Measurements from ENCODE around the gene HOXD4. TPM values are rescaled to one million over a fixed set of nuclear protein-coding genes. Genes with fewer than 3 reads are reported as not detected.
A peak's percentile ranks its signal among the peaks of the same experiment; 100 is the strongest.

Gene HOXD4
- total RNA-seq, 1 experiment from 2014 or later = not detected

DNA sequence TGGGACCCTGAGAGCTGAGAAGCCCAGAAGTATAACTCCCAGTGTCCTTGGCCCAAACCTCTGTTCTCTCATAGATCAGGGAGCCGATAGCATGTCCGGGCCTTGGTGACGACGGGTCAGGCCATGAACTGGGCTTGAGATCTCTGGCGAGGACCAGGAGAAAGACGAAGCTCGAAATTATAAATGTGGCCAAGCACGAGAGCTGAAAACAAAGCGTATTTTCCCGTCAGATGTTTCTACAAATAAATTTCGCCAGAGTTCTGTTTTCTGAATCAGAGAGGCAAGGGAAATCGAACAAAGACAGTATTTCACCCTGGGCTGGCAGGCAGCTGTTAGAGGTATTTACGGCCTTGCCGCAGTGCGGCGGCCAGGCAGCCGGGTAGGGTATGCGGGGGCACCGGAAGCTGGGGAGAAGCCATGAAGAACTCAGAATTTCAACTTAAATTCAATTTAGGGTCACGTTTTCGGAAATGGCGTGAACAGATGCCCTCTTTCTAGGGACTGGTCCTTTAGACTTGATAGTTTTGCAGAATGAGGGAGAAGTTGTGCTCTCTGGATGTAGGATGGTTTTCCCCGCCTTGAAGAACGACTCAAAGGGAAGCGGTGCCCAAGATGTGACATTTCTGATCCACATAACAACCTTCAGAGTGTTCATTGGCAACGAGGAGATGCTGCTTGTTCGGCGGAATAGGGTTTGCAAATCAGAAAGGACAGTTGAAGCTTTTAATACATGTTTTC is 12.3 kb upstream of the HOXD4 start:
- H3K27me3 Mint-ChIP-seq (ENCODE audit: insufficient read depth, unreplicated experiment) = no peaks in the 10 kb centered on the region
- no TSS peak for BruUV-seq (replicated peaks)

DNA sequence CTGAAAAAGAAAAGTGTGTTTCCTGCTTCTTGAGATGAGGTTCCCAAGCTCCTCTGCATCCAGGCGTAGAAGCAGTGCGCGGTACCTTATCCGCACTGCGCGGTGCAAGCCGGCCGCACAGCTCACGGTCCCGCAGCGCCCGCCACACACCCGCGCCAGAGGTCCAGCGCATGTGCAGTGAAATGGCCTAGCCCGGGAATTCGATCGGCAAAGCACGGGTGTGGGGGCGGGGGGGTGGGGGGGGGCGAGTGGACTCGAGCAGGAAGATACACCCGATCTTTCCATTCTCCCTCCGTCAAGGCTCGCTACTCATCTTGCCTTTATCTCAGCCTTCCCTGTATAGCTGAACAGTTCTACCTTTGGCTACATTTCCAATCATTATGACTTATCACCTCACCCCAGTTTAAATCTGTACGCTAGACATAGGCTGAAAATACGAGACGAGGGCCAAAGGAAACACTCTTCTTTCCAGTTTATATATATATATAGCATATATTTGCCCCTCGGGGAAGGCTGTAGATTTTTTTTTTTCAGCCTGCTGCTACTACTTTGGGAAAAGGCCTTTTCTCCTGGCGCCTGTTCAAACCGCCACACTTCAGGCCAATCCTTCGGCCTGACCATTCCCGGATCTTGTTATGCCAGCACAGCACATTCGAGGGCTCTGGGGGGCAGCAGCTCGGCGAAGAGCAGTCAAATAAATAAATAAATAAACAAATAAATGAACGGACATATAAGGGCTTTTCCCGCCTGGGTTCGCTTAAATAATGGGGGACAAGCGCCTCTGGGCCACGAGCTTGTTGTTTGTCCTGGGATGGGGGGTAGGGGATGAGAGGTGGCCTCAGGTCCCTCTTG is 11.5 kb upstream of the HOXD4 start:
- no peaks in the 10 kb centered on the region for H3K9me3 Mint-ChIP-seq (ENCODE audit: unreplicated experiment)
- no peak for DNase-seq (ENCODE audit: unreplicated experiment)
- intact Hi-C loops (cut with micrococcal nuclease) = loop anchor here (1.0 to 10.0 kb wide), 4 partner anchors 175 to 498 kb away; no protein-coding TSS in a partner anchor
- POLR2A ChIA-PET = interaction anchor here (0.5 to 2.9 kb wide), 5 partner anchors 315 to 536 kb away, joined by 3 to 20 read pairs (median 6); no protein-coding TSS in a partner anchor
- H3K27me3 Mint-ChIP-seq (ENCODE audit: insufficient read depth, unreplicated experiment) = no peaks in the 10 kb centered on the region
- no peaks in the 10 kb centered on the region for H3K4me1 Mint-ChIP-seq (ENCODE audit: insufficient read depth, unreplicated experiment)
- H3K36me3 Mint-ChIP-seq (ENCODE audit: insufficient read depth, unreplicated experiment) = no peaks in the 10 kb centered on the region
- H3K27ac Mint-ChIP-seq (ENCODE audit: low read depth, unreplicated experiment) = no peak overlapping the region
- CTCF ChIA-PET = interaction anchor here (0.6 to 10.1 kb wide), 64 partner anchors 9 to 1601 kb away, joined by 3 to 190 read pairs (median 4); no protein-coding TSS in a partner anchor
- TF ChIP-seq, protein P1, sequence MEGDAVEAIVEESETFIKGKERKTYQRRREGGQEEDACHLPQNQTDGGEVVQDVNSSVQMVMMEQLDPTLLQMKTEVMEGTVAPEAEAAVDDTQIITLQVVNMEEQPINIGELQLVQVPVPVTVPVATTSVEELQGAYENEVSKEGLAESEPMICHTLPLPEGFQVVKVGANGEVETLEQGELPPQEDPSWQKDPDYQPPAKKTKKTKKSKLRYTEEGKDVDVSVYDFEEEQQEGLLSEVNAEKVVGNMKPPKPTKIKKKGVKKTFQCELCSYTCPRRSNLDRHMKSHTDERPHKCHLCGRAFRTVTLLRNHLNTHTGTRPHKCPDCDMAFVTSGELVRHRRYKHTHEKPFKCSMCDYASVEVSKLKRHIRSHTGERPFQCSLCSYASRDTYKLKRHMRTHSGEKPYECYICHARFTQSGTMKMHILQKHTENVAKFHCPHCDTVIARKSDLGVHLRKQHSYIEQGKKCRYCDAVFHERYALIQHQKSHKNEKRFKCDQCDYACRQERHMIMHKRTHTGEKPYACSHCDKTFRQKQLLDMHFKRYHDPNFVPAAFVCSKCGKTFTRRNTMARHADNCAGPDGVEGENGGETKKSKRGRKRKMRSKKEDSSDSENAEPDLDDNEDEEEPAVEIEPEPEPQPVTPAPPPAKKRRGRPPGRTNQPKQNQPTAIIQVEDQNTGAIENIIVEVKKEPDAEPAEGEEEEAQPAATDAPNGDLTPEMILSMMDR (IDR thresholded peaks at IDR 0.05; ENCODE audit: unreplicated experiment) = no peak
- H3K4me3 Mint-ChIP-seq (ENCODE audit: unreplicated experiment) = peak overlapping the region; percentile 57
- BruUV-seq (replicated peaks) = no TSS peak

More for the DNA sequence above, 12.3 kb upstream of the HOXD4 start:
- intact Hi-C loops (cut with micrococcal nuclease) = no loop called here
- no peak overlapping the region for H3K27ac Mint-ChIP-seq (ENCODE audit: low read depth, unreplicated experiment)
- no peaks in the 10 kb centered on the region for H3K4me1 Mint-ChIP-seq (ENCODE audit: insufficient read depth, unreplicated experiment)
- no peak for DNase-seq (ENCODE audit: unreplicated experiment)
- ChIA-PET CTCF (interaction anchor here (0.7 to 10.1 kb wide), 18 partner anchors 12 to 1442 kb away, joined by 3 to 190 read pairs (median 6); no protein-coding TSS in a partner anchor), POLR2A (interaction anchor here (0.5 to 2.9 kb wide), 3 partner anchors 415 to 1278 kb away, joined by 3 to 20 read pairs (median 3); no protein-coding TSS in a partner anchor)
- no peaks in the 10 kb centered on the region for H3K36me3 Mint-ChIP-seq (ENCODE audit: insufficient read depth, unreplicated experiment)
- H3K9me3 Mint-ChIP-seq (ENCODE audit: unreplicated experiment) = no peaks in the 10 kb centered on the region
- TF ChIP-seq, protein P1 (IDR thresholded peaks at IDR 0.05; ENCODE audit: unreplicated experiment) = no peak
- H3K4me3 Mint-ChIP-seq (ENCODE audit: unreplicated experiment) = no peak overlapping the region

DNA sequence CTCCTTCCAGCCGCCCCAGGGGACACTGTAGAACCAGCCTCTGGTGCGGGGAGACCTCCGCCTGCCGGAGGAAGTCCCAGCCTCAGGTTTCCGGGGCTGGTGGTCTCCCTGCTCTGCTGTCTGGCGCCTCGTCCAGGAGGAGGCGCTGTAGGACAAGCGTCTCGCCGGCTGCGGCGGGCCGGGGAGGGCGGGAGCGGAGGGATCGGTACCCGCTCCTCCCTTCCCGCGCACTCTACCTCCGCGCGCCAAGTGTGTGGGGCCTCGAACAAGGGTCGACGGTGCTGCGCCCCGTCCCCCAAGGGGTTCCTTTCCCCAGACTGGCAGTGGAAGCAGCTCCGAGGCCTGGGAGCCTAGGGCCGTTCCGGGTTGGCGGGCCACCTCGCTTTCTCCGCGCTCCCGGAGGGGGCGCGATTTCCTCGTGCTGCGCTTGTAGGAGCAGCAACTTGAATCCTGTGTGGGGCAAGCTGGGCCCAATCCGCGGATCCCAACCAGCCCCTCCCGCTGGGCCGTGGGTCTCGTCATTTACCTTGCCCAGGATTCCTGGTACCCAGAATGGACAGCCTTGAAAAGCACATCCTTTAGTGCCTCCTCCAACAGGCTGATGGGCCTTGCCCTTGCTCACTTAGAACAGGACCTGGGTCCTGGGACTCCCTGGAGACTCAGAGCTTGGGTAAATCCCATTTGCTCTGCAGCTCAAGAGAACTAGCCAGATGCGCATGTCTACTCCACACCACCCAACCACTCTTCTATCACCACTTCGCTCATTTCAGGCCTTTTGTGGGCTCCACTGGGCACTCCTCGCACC is 10.6 kb upstream of the HOXD4 start:
- no TSS peak for BruUV-seq (replicated peaks)
- intact Hi-C loops (cut with micrococcal nuclease) = loop anchor here (1.0 to 10.0 kb wide), 4 partner anchors 174 to 498 kb away; no protein-coding TSS in a partner anchor
- CTCF ChIA-PET = interaction anchor here (0.6 to 10.1 kb wide), 86 partner anchors 9 to 1600 kb away, joined by 3 to 190 read pairs (median 4); no protein-coding TSS in a partner anchor

More for the DNA sequence above, 10.6 kb upstream of the HOXD4 start:
- TF ChIP-seq, protein P1 (IDR thresholded peaks at IDR 0.05; ENCODE audit: unreplicated experiment) = peak; percentile 96
- POLR2A ChIA-PET = interaction anchor here (0.9 to 2.9 kb wide), 5 partner anchors 314 to 496 kb away, joined by 3 to 20 read pairs (median 6); no protein-coding TSS in a partner anchor
- DNase-seq (ENCODE audit: unreplicated experiment) = peak; percentile 73
- no peaks in the 10 kb centered on the region for H3K27me3 Mint-ChIP-seq (ENCODE audit: insufficient read depth, unreplicated experiment)
- no peaks in the 10 kb centered on the region for H3K36me3 Mint-ChIP-seq (ENCODE audit: insufficient read depth, unreplicated experiment)
- H3K4me3 Mint-ChIP-seq (ENCODE audit: unreplicated experiment) = peak overlapping the region; percentile 57
- H3K9me3 Mint-ChIP-seq (ENCODE audit: unreplicated experiment) = no peaks in the 10 kb centered on the region
- no peak overlapping the region for H3K27ac Mint-ChIP-seq (ENCODE audit: low read depth, unreplicated experiment)
- no peaks in the 10 kb centered on the region for H3K4me1 Mint-ChIP-seq (ENCODE audit: insufficient read depth, unreplicated experiment)
